ENCODE data around the gene ACKR2. TPM values are rescaled to one million over a fixed set of nuclear protein-coding genes. Genes with fewer than 3 reads are reported as not detected.
"Not testable (repeated sequence)": the region's sequence is repeated elsewhere in the genome, so short reads cannot be mapped to it uniquely, and the experiment has no call there.

The ACKR2 gene
- polyA plus RNA-seq, 3 donors, result 2.4 to 4.3 (median 3.2) TPM

- DNase-seq, result no peak
These were observed 9.0 kb upstream of the ACKR2 start for GRCh38 chr3:42800251-42800650.

GRCh38 chr3:42801048-42801620, 8.1 kb upstream of the ACKR2 start:
- DNase-seq, result no peak

- no peak for DNase-seq
These were observed 7.5 kb upstream of the ACKR2 start for GRCh38 chr3:42801784-42802183.

DNA sequence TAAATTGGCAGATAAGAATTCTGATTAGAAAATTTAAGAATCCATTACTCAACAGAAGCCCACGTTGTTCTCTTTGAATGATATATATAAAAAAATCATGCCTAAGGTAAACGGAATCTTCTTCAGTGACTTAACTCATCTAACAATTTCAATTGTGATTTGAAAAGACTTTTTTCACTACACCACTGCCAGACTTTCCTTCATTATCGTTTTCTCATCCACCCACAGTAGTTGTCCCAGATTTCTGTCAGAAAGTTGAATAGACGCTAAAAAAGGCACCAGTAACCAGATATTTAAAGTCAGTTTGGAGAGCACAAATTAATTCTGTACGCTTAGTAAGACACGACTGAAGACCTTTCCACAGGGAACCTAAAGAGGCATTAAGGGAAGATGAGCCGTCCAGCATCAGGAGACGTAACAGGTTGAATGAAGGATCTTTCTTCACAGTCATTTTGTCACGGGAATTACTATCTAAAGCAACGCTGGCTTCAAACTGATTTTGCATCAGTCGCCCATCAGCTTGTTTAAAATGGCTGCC, 6.3 kb upstream of the ACKR2 start:
- DNase-seq, result no peak

GRCh38 chr3:42803414-42804105, 5.7 kb upstream of the ACKR2 start:
- DNase-seq, result no peak

DNA sequence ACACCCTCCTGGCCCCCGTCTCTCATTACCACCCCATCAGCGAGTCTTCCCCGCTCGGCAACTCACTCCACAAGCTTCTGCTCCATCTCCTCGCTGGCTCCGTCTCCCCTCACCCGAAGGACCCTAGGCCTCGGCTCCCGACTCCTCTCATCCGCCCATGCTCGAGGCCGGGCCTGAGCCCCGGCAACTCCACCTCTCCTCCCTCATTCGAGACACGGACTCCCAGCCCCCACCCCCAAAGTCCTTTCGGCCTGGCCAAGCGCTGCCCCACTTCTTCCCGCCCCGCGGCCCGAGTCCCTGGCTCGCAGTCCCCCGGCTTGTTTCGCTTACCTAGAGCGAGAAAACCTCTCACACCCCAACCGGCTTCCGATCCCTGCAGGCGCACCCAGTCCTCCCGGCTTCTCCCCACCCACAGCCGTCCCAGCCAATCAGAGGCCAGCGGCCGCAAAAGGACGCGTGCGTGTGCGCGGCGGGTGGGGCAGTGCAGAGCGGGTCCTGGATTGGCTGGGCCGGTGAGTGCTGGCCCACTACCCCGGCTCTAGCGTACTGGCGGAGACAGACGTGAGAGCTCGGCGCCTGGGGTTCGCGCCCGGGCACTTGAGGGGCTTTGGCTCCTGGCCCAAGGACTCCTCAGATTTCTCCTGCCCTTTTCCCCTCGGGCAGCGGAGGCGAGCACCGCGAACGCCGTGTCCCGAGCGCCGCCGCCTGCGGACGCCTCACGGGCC, 5.0 kb upstream of the ACKR2 start, which contains the start of gene HIGD1A:
HIGD1A (minus strand) TSS at position 385 of the 725 bp plus-strand sequence. CDS start 10,237 bp downstream, outside the sequence.
- peak; percentile 96 for DNase-seq

- DNase-seq, result no peak
These were observed 4.5 kb upstream of the ACKR2 start for GRCh38 chr3:42804831-42805132.

GRCh38 chr3:42805141-42805821, 4.0 kb upstream of the ACKR2 start:
- DNase-seq, result no peak

DNA sequence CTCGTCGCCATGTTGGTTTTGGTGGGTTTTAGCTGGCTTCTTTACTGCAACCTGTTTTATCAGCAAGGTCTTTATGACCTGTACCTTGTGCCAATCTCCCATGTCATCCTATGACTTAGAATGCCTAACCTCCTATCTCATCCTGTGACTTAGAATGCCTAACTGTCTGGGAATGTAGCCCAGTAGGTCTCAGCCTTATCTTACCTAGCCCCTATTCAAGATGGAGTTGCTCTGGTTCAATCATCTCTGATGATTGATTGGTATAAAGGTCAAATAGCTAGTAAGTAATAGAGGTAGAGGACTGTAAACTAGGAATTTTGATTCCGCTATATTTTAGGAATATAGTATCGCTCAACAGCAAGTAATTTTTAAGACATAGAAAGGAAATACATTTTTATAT, 1.3 kb upstream of the ACKR2 start:
- no peak for DNase-seq

- DNase-seq, result not testable (repeated sequence)
These were observed 1.5 kb downstream of the ACKR2 start for GRCh38 chr3:42810706-42811105.

DNA sequence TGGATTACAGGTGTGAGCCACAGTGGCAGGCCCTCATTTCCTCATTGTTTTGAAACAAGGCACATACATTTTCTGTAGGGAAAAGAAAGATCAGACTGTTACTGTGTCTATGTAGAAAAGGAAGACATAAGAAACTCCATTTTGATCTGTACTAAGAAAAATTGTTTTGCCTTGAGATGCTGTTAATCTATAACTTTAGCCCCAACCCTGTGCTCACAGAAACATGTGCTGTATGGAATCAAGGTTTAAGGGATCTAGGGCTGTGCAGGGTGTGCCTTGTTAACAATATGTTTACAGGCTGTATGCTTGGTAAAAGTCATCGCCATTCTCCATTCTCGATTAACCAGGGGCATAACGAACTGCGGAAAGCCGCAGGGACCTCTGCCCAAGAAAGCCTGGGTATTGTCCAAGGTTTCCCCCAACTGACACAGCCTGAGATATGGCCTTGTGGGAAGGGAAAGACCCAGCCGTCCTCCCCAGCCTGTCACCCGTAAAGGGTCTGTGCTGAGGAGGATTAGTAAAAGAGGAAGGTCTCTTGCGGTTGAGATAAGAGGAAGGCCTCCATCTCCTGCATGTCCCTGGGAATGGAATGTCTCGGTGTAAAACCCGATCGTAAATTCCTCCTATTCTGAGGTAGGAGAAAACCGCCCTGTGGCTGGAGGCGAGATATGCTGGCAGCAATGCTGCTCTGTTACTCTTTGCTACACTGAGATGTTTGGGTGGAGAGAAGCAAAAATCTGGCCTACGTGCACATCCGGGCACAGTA, 2.1 kb downstream of the ACKR2 start:
- DNase-seq, result not testable (repeated sequence)

DNA sequence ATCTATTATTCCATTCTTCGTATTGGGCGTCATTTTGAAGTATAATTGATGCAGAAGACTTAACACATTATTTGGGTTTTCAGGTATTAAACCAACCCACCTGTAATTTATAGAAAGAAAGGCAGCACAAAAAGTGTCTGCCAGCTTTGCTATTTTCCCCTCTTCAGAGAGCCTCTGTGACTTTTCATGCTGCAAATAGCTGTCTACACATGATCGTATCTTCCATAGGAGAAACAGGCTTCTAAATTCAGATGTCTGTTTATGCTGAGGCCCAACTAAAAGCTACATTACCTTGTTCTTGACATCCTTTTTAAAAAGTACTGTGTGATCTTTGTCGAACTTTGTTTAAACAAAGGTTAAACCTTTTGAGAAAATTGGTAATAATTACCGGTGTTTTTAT, 5.0 kb downstream of the ACKR2 start:
- no peak for DNase-seq

DNA sequence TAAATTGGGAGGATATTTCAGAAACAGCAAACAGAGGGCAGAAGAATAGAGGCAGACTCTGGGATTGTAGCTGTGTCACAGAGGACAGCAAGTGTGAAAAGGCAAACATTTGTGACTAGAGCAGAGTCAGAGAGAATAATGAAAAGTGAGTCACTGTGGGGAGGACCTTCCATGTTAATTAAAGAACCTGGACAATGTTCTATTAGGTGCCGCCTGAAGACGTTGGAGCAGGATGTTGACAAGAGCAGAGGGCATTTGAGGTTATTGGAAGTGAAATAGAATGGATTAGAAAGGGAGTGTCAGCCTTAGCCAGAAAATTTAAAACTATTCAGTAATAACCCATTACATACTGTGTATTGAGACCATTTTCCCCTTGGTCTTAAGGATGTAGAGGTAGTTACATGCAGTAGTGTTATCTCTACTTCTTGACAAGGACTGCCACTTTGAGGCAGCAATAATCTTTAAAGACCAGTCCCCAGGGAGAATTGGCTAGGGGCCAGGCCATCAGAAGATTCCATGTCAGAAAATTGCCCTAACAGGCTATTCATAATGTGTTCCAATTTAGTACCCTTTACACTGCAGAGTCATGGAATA, 5.8 kb downstream of the ACKR2 start:
- DNase-seq, result no peak

DNA sequence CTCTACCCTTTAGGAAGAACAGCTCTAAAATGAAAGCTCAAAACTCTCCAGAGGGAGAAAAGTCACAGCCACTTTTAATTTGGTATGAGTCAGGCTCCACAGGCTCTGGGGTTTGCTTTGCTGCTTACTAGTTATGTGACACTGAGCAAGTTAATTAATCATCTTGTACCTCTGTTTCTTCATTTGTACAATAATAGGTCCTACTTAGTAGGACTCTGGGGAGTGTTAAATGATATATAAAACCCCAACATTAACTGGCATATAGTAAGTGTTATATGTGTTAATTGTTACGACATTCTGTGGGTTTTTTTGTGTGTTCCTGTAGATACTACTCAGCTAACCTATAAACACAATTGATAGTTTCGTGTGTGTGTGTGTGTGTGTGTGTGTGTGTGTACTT, 6.6 kb downstream of the ACKR2 start:
- no peak for DNase-seq

DNA sequence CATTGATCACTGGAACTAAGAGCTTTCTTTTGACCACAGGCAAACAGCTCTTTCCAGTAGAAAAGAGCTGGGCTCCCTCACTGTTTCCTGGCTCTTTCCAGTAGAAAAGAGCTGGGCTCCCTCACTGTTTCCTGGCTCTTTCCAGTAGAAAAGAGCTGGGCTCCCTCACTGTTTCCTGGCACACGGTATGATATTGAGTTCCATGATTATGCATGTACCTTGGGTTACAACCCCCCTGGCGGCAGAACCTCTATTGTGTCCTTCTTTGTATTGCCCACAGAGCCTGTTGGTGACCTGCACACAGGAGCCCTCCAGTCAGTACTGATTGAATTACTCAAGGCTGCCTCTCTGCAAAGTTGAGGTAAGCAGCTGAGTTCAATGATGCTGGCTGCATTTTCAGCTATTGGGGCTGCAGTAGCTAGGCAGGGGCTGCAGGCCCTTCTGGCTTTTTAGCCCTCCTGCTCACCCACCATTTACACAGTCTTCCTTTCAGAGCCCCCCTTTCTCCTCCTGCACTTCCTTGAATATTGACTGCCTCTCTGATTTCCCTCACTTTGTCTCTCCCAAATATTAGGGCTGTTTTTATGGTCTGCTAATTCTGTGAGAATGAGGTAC, 10.2 kb downstream of the ACKR2 start:
- DNase-seq, result no peak

GRCh38 chr3:42820746-42821051, 11.5 kb downstream of the ACKR2 start:
- DNase-seq, result no peak

GRCh38 chr3:42822828-42823227, 13.6 kb downstream of the ACKR2 start:
- no peak for DNase-seq

DNA sequence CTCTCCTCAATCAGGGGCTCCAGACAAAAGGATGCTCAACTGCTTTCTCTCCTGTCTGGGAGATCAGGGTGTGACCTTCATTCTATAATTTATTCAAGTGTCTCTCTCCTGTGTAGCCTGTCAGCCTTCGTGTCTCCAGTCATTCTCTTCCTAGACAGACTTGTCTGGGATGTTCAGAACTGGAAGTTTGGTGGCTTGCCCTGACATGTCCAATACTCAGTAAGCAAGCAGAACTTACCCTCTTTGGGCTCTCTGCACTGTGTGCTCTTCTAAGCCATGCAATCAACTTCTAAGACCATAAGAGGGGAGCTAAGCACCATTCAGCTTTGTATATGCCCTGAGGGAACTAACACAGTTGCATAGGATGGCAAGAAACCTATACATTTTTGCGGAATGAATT, 14.1 kb downstream of the ACKR2 start:
- no peak for DNase-seq

- no peak for DNase-seq
These were observed 16.9 kb downstream of the ACKR2 start for GRCh38 chr3:42826141-42826540.

DNA sequence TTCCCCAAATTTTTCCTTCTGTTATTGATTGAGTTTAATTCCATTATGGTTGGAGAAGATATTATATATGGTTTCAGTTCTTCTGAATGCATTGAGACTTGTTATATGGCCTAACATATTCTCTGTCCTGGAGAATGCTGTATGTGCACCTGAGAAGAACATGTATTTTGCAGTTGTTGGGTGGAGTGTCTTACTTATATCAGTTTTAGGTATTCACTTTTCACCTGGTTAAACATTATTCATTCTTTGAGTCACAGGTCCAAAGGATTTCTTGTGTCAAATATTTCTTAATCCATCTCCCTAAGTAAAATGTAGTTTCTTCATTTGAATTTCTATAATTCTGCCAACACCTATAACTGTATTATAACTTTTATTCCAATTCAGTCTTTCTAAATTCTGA, 17.8 kb downstream of the ACKR2 start:
- no peak for DNase-seq

GRCh38 chr3:42827654-42828053, 18.4 kb downstream of the ACKR2 start:
- DNase-seq, result no peak
